Colonic mucosa (tissue), 4 donors: ENCODE data around the gene TECPR2. TPM values are rescaled to one million over a fixed set of nuclear protein-coding genes. Genes with fewer than 3 reads are reported as not detected.
A peak's percentile ranks its signal among the peaks of the same experiment; 100 is the strongest.

Experiments used
- DNase-seq: peaks from one replicate; pipeline ENCODE4 v3.0.0-alpha.2; 2020
- H3K27ac ChIP-seq: fragments of 200-600 bp; one replicate; pipeline ENCODE4 v1.8.0; 2021
- H3K27me3 ChIP-seq: fragments of 200-600 bp; one replicate; pipeline ENCODE4 v1.8.0; 2021
- H3K36me3 ChIP-seq: fragments of 200-600 bp; one replicate; pipeline ENCODE4 v1.8.0; 2021
- H3K4me1 ChIP-seq: fragments of 200-600 bp; one replicate; pipeline ENCODE4 v1.8.0; 2021; ENCODE audit warnings: mild to moderate bottlenecking
- H3K4me3 ChIP-seq: fragments of 200-600 bp; one replicate; pipeline ENCODE4 v1.8.0; 2021
- H3K9ac ChIP-seq, 2 donors: one replicate each; pipeline ENCODE4 v1.7.0; 2013; ENCODE audit warnings: control low read depth in 2 of 2, low read depth in 2 of 2, low read length in 2 of 2
- H3K9me3 ChIP-seq: fragments of 200-600 bp; one replicate; pipeline ENCODE4 v1.8.0; 2021
- CTCF ChIP-seq: fragments of 200-600 bp; IDR thresholded peaks from one replicate; pipeline ENCODE4 v1.8.0; 2022; ENCODE audit warnings: antibody characterized with exemption, mild to moderate bottlenecking
- intact Hi-C: fragments of 100-400 bp; cut with DNase I; formaldehyde crosslinking; loops from one replicate; pipeline ENCODE4 v1.14.1; 2022
- total RNA-seq, 2 donors: library from RNA; stranded (reverse); fragmentation: NEBNext Ultra II Directional in 1 of 2; extraction: Animal tissue kit (Norgen Biotek cat#: 25700) in 1 of 2; gene quantifications; one replicate each; pipeline ENCODE4 v1.2.1, GENCODE V29; 2021
- donor health status: healthy.
- donor health status: DM: no; HTN: no; CAD: no.
- donor health status: DM: no; HTN: no; CAD: no.

Gene TECPR2
- total RNA-seq, 2 donors from 2014 or later = 16.5 to 18.2 TPM

DNA sequence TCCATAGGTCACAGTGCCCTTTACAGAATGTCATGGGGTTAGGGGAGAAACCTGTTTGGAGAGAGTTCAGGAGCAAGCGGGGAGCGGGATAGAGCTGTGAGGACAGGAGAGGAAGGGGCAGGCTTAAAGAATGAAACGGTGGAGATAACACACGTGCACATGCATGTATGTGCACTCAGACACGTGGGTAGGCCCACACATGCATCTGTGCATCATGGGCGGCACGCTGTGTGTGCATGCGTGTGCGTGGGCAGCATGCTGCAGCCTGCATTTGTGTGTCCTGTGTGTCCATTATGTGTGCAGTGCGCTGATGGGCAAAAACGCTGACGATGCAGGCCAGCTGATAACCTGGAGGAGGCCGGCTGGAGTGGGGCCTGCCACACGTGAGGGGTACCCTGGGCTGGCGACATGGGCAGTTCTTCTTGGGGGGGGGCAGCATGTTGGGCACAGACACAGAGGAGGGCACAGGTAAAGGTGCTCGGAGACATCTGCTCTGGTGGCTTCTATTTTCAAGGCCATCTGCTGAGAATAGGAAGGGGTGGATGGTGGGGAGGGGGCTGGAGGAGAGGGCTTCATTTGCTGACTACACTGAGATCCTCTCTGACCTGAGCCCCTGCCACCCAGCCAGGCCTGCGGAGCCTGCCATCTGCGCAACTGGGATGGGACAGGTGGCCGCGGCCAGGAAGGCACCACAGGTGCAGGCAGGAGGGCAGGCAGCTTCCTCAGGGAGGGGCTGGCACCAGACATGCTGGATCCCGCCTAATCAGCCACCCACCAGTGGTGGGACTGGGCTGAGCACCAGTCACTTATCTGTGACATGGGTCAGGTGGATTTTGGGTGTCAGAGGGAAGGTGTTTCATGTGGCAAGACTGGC lies 151.4 kb downstream of the TECPR2 start:
- Histone ChIP-seq H3K9me3 (no peaks in the 10 kb centered on the region), H3K36me3 (no peaks in the 10 kb centered on the region), H3K4me1 (peaks cover 9% of the 10 kb centered on the region), H3K27ac (no peak overlapping the region), H3K9ac (peak overlapping the region in 1 of 2 donors; percentile 46), H3K4me3 (no peak overlapping the region), H3K27me3 (no peaks in the 10 kb centered on the region)
- DNase-seq = no peak
- intact Hi-C loops = no loop called here
- no peak for TF ChIP-seq CTCF

- intact Hi-C loops = no loop called here
- Histone ChIP-seq H3K4me3 (no peak overlapping the region), H3K27ac (no peak overlapping the region), H3K9ac (no peak overlapping the region), H3K4me1 (peaks cover 9% of the 10 kb centered on the region), H3K36me3 (no peaks in the 10 kb centered on the region), H3K27me3 (no peaks in the 10 kb centered on the region), H3K9me3 (no peaks in the 10 kb centered on the region)
- DNase-seq = no peak
- no peak for TF ChIP-seq CTCF
Measured at GRCh38 chr14:102514987-102515733, 152.4 kb downstream of the TECPR2 start.

GRCh38 chr14:102516531-102517391 lies 154.0 kb downstream of the TECPR2 start:
- no peaks in the 10 kb centered on the region for H3K36me3 ChIP-seq
- no peaks in the 10 kb centered on the region for H3K4me1 ChIP-seq
- H3K27me3 ChIP-seq = no peaks in the 10 kb centered on the region
- intact Hi-C loops = loop anchor here (2.0 kb wide), 1 partner anchor 78 kb away; no protein-coding TSS in a partner anchor
- H3K27ac ChIP-seq = peak overlapping the region; percentile 67
- no peaks in the 10 kb centered on the region for H3K9me3 ChIP-seq
- TF ChIP-seq CTCF = peak; percentile 67
- DNase-seq = peak; percentile 71
- peak overlapping the region; percentile 72 for H3K4me3 ChIP-seq
- peak overlapping the region; percentile 79 to 96 for H3K9ac ChIP-seq

GRCh38 chr14:102517392-102518062 lies 154.8 kb downstream of the TECPR2 start:
- no peaks in the 10 kb centered on the region for H3K27me3 ChIP-seq
- H3K27ac ChIP-seq = peak overlapping the region; percentile 67
- no peaks in the 10 kb centered on the region for H3K9me3 ChIP-seq
- intact Hi-C loops = loop anchor here (2.0 kb wide), 1 partner anchor 79 kb away; no protein-coding TSS in a partner anchor
- H3K4me3 ChIP-seq = peak overlapping the region; percentile 72
- H3K36me3 ChIP-seq = no peaks in the 10 kb centered on the region
- no peak for DNase-seq
- no peaks in the 10 kb centered on the region for H3K4me1 ChIP-seq
- TF ChIP-seq CTCF = no peak
- H3K9ac ChIP-seq = peak overlapping the region; percentile 78 to 96
